ENCODE measurements around the gene COL19A1. TPM values are rescaled to one million over a fixed set of nuclear protein-coding genes. Genes with fewer than 3 reads are reported as not detected.
A peak's percentile ranks its signal among the peaks of the same experiment; 100 is the strongest.

The COL19A1 gene
- total RNA-seq, 1 donor from 2014 or later = not detected

- no peak for ATAC-seq
- intact Hi-C loops (cut with DNase I) = no loop called here
- H3K9me3 ChIP-seq = no peaks in the 10 kb centered on the region
- no peak for DNase-seq
- H3K4me1 ChIP-seq = no peaks in the 10 kb centered on the region
- no peaks in the 10 kb centered on the region for H3K36me3 ChIP-seq
- H3K27ac ChIP-seq = no peak overlapping the region
- TF ChIP-seq, protein P1, sequence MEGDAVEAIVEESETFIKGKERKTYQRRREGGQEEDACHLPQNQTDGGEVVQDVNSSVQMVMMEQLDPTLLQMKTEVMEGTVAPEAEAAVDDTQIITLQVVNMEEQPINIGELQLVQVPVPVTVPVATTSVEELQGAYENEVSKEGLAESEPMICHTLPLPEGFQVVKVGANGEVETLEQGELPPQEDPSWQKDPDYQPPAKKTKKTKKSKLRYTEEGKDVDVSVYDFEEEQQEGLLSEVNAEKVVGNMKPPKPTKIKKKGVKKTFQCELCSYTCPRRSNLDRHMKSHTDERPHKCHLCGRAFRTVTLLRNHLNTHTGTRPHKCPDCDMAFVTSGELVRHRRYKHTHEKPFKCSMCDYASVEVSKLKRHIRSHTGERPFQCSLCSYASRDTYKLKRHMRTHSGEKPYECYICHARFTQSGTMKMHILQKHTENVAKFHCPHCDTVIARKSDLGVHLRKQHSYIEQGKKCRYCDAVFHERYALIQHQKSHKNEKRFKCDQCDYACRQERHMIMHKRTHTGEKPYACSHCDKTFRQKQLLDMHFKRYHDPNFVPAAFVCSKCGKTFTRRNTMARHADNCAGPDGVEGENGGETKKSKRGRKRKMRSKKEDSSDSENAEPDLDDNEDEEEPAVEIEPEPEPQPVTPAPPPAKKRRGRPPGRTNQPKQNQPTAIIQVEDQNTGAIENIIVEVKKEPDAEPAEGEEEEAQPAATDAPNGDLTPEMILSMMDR (IDR thresholded peaks at IDR 0.05) = no peak
- H3K4me3 ChIP-seq = no peak overlapping the region
- H3K27me3 ChIP-seq = no peaks in the 10 kb centered on the region
Measured at GRCh38 chr6:70234561-70235236, 368.3 kb downstream of the COL19A1 start.

DNA sequence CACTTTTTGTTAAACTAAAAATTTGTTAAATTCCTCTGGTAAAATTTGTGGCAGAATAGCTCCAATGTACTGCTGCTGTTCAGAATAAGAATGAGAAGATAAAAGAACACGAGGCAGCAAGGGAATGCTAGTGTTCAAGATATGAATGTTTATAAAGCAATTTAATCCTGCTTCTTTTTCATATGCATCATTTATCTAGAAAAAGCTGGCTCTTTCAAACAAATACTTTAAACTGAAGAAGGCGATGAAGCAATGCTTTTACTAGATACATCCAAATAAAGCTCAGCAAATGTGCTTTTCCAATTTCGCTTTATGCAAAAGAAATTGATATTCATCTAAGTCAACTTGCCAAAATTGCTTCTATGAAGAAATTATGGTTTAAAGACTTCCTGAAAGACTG lies 370.0 kb downstream of the COL19A1 start:
- Histone ChIP-seq H3K4me3 (no peak overlapping the region), H3K9me3 (no peaks in the 10 kb centered on the region), H3K36me3 (no peaks in the 10 kb centered on the region), H3K4me1 (no peaks in the 10 kb centered on the region), H3K27me3 (no peaks in the 10 kb centered on the region), H3K27ac (no peak overlapping the region)
- ATAC-seq (no peak), DNase-seq (no peak)
- TF ChIP-seq, protein P1 (IDR thresholded peaks at IDR 0.05) = no peak
- intact Hi-C loops (cut with DNase I) = no loop called here

GRCh38 chr6:70241031-70241430 lies 374.7 kb downstream of the COL19A1 start:
- Histone ChIP-seq H3K36me3 (no peaks in the 10 kb centered on the region), H3K27ac (no peak overlapping the region), H3K27me3 (no peaks in the 10 kb centered on the region), H3K4me1 (no peaks in the 10 kb centered on the region), H3K9me3 (no peaks in the 10 kb centered on the region), H3K4me3 (no peak overlapping the region)
- DNase-seq (no peak), ATAC-seq (no peak)
- intact Hi-C loops (cut with DNase I) = no loop called here
- TF ChIP-seq, protein P1 (IDR thresholded peaks at IDR 0.05) = no peak

GRCh38 chr6:70241991-70242420 lies 375.6 kb downstream of the COL19A1 start:
- TF ChIP-seq, protein P1 (IDR thresholded peaks at IDR 0.05) = no peak
- H3K4me1 ChIP-seq = no peaks in the 10 kb centered on the region
- DNase-seq (no peak), ATAC-seq (peak; percentile 42)
- no peak overlapping the region for H3K4me3 ChIP-seq
- H3K36me3 ChIP-seq = no peaks in the 10 kb centered on the region
- H3K27me3 ChIP-seq = no peaks in the 10 kb centered on the region
- intact Hi-C loops (cut with DNase I) = no loop called here
- no peak overlapping the region for H3K27ac ChIP-seq
- H3K9me3 ChIP-seq = no peaks in the 10 kb centered on the region

DNA sequence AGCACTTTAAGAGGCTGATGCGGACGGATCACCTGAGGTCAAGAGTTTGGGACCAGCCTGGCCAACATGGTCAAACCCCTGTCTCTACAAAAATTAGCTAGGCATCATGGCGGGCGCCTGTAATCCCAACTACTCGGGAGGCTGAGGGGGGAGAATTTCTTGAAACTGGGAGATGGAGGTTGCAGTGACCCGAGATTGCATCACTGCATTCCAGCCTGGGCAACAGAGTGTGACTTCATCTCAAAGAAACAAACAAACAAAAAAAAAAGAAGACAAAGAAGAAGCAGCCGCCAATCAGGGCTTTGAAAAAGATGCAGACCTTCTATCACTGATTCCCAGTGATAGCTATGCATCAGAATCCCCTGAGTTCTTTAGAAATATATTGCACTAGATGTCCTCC lies 379.8 kb downstream of the COL19A1 start:
- Histone ChIP-seq H3K27ac (no peak overlapping the region), H3K4me3 (no peak overlapping the region), H3K36me3 (no peaks in the 10 kb centered on the region), H3K4me1 (no peaks in the 10 kb centered on the region), H3K9me3 (no peaks in the 10 kb centered on the region), H3K27me3 (no peaks in the 10 kb centered on the region)
- ATAC-seq (no peak), DNase-seq (no peak)
- intact Hi-C loops (cut with DNase I) = no loop called here
- TF ChIP-seq, protein P1 (IDR thresholded peaks at IDR 0.05) = no peak

- no peaks in the 10 kb centered on the region for H3K27me3 ChIP-seq
- H3K4me1 ChIP-seq = no peaks in the 10 kb centered on the region
- ATAC-seq (no peak), DNase-seq (no peak)
- intact Hi-C loops (cut with DNase I) = no loop called here
- no peak overlapping the region for H3K4me3 ChIP-seq
- TF ChIP-seq, protein P1 (IDR thresholded peaks at IDR 0.05) = no peak
- no peak overlapping the region for H3K27ac ChIP-seq
- no peaks in the 10 kb centered on the region for H3K9me3 ChIP-seq
- no peaks in the 10 kb centered on the region for H3K36me3 ChIP-seq
Measured at GRCh38 chr6:70252604-70253003, 386.2 kb downstream of the COL19A1 start.
